ENCODE measurements around the gene NCAPH2.
"Not testable (repeated sequence)": the region's sequence is repeated elsewhere in the genome, so short reads cannot be mapped to it uniquely, and the experiment has no call there.

Gene NCAPH2

DNA sequence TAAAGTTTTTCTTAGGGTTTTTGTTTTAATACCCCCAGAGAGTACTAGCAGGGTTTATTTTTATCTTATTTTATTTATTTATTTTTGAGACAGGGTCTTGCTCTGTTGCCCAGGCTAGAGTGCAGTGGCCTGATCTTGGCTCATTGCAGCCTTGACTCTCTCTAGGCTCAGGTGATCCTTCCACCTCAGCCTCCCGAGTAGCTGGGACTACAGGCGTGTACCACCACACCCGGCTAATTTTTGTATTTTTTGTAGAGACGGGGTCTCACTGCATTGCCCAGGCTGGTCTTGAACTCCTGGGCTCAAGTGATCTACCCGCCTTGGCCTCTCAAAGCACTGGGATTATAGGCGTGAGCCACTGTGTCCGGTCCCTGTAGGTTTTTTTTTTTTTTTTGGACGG, 12.2 kb downstream of the NCAPH2 start:
- DNase-seq = not testable (repeated sequence)

DNA sequence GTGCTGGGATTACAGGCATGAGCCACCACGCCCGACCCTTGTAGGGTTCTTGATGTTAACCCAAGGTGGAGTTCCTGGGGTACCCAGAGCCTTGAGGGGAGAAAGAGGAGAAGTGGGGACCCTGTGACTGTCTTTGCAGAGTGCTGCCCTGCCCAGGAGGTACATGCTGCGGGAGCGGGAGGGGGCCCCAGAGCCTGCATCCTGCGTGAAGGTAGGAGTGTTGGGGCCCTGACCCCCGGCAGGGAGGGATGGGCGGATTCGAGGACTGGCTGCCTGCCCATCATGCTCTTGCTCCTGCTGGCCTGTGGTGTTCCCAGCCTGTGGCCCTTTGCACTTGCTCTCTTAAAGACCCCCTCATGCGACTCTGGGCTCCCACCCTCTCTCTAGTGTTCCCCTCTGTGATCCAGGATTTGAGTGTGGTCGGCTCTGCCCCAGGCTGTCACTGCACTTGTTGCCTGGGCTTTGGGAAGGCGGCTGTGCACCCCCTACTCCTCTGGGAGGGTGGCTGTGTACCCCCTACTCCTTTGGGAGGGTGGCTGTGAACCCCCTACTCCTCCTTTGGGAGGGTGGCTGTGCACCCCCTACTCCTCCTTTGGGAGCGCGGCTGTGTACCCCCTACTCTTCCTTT, 12.9 kb downstream of the NCAPH2 start:
- no peak for DNase-seq

DNA sequence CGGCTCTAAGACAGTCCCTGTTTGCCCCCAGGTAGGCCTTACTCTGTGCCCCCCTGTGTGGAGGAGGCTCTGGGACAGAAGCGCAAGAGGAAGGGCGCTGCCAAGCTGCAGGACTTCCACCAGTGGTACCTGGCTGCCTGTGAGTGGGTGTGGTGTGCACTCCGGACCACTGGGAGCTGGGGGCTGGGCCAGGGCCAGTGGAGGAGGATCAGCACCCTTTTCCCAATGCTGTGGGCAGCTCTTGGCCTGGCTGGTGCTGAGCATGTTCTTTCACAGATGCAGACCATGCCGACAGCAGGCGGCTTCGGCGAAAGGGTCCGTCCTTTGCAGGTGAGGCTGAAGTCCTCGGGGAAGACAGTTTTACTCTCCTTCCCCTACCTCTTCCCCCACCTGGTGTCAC, 13.7 kb downstream of the NCAPH2 start:
- no peak for DNase-seq

DNA sequence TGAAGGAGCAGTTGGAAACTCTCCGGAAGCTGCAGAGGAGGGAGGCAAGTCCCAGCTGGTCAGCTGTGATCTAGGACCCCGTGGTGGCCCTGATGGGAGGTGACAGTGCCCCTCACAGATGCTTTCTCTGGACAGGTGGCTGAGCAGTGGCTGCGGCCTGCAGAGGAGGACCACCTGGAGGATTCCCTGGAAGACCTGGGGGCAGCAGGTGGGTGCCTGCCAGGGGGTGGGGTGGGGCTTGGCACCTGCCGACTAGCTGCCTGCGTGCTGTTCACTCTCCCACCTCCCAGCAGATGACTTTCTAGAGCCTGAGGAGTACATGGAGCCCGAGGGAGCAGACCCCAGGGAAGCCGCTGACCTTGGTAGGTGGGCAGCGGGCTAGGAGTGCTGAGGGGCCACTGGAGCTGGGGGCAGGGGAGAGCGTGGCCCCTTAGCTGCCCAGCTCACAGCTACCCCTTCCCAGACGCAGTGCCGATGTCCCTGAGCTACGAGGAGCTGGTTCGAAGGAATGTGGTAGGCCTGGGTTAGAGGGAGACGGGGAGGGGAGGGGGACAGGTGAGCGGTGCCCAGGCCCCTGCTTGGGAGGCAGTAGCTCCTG, 14.3 kb downstream of the NCAPH2 start:
- no peak for DNase-seq

DNA sequence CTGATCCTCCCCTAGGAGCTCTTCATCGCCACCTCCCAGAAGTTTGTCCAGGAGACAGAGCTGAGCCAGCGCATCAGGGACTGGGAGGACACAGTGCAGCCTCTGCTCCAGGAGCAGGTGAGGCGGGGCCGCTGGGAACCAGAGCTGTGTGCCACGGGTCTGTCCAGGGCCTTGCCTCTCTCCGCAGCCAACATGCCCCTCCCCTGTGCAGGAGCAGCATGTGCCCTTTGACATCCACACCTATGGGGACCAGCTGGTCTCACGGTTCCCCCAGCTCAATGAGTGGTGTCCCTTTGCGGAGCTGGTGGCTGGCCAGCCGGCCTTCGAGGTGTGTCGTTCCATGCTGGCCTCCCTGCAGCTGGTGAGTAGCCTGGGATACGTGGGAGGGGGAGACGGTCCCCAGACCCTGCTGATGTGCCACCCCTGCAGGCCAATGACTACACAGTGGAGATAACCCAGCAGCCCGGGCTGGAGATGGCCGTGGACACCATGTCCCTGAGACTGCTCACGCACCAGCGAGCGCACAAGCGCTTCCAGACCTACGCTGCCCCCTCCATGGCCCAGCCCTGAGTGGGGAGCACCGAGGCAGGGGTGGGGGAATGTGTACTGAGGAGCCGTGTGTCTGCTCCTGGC, 14.9 kb downstream of the NCAPH2 start:
- DNase-seq = no peak

DNA sequence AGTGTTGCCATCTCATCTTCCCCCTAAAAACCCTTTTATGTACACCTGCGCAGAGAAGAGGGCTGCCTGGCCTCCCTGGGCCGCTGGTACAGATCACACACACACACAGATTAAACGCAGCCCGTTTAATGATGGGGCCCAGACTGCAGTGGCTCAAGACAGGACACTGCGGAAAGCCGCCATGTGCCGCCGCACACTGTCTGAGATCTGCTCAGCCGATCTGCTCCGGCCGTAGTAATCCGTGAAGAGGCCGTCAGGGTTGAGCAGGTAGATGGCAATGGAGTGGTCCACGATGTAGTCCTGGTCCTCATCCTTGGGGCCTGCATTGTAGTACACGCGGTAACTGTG, 15.4 kb downstream of the NCAPH2 start:
- no peak for DNase-seq

DNA sequence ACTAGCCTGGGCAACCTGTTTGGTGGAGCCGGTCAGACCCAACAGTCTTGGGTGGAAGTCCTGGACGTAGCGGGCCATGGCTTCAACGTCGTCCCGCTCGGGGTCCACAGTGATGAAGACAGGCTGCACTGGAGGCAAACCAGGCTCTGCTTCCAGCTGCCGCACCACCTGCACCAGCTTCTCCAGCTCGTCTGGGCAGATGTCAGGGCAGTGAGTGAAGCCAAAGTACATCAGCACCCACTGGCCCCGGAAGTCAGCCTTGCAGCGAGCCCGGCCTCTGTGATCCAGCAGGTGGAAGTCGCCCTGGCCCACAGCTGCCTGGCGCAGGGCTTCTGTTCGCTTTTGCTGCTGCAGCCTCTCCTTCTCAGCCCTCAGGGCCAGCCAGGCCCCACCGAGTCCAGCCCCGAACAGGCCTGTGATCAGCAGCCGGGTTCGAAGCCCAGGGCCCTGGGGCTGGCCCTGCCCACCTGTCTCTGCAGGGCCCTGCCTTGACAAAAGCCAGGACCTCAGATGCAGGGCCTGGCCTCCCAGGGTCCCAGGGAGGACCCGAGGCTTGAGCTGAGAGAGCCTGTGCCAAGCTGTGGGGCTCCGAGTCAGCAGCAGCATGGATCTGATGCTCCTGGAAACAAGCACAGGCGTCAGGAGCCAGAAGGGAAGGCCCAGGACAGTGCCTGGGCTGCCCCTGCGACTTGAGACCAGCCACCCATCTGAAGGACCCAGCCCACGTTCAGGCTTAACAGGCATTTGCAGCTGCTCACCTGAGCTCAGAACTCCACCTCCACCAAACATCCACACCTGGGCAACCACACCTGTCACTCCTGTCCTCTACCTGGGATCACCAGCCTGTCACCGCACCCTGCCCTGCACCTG, 16.0 kb downstream of the NCAPH2 start:
- DNase-seq = no peak

DNA sequence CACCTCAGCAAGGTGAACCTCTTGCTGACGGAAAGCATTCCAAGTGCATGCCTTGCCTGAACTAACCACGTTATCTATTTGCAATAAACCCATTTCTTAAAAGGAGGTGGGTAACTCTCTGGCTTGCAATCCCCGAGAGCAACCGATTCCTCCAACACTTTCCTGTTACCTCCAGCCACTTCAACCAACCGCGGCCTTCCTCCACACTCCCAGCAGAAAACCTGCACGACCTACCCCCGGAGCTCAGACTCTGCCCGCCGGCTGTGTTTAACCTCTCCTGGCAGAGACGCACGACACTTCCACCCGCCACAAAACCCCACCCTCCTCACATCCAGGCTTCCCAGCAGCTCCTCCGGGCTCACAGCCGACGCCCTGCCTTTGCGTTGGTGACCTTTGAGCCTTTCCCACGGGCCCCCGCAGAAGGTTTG, 16.7 kb downstream of the NCAPH2 start:
- no peak for DNase-seq

DNA sequence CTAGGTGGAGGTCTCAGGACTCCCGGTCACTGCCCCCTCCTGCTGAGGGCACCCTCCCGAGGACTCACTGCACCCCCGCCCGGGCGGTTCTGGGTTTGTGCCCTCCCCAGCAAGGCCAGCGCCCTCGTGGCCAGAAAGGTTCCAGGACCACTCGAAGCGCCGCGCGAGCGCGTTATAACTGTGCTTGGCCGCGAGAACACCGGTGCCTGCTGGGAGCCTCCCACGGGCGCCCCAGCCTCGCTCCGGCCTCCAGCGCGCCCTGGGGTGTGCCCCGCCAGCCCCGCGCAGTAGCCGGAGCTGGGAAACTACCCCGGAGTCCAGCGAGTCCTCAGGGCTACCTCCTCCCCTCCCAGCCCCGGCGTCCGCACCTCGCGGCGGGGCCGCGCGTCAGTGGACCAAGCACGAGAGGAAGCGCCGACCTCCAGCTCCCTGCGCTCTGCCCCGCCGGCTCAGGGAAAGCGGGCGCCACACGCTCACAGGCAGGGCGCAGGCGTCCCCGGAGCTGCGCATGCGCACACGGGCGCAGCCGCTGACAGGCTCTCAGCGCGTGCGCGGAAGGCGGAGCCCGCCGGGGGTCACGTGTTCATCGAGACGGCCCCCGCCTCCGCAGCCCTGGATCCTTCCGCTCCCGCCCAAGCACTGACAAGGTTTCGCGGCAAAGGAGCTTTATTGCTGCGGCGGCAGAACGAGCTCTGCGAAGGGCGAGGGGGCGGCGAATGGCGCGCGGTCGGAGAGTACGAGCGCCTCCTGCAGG, 17.3 kb downstream of the NCAPH2 start, which contains the start of gene SCO2:
SCO2 (minus strand) TSS at position 495 of the 754 bp plus-strand sequence. CDS start 1,187 bp downstream, outside the sequence.
- DNase-seq = peak; percentile 99

DNA sequence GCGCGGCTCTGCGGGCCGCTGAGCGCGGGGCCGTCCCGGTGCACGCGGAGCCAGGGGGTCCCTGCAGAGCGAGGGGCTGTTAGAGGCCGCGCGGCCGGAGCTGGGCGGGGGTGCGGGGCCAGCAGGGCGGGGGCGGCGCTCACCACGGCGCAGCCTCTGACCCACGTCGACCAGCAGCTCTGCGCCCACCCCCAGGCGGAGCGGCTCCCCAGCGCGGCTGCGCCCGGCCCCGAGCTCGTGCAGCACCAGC, 17.8 kb downstream of the NCAPH2 start:
- DNase-seq = no peak

DNA sequence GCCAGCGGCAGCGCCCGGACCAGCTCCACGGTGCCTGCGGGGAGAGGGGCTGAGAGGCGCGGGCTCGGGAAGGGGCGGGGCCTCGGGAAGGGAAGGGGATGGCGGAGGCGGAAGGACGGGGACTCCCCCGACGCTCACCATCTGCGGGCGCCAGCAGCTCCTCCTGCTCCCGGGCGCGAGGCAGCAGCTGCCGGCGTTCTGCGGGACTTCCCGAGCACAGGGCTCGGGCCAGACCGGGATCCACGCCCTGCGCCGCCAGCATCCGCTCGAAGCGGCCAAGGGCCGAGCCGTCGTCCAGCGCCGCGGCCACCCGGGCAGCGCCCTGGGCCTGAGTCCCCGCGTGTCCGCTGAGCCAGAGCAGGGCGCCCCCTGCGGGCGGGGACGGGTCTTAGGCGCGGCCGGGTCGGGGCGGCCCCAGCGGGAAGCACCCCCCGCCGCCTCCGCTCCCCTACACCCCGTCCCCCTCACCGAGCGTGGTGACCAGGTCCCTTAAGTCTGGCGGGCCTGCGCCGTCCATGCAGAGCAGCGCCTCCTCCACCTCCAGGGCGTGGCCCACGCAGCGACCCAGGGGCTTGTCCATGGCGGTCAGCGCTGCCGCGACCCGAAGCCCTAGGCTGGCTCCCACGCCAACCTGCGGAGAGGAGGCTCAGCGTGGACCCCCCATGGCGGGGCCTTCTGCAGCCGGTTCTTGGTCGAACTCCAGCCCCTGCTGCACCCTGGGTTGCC, 18.2 kb downstream of the NCAPH2 start:
- peak; percentile 94 for DNase-seq

DNA sequence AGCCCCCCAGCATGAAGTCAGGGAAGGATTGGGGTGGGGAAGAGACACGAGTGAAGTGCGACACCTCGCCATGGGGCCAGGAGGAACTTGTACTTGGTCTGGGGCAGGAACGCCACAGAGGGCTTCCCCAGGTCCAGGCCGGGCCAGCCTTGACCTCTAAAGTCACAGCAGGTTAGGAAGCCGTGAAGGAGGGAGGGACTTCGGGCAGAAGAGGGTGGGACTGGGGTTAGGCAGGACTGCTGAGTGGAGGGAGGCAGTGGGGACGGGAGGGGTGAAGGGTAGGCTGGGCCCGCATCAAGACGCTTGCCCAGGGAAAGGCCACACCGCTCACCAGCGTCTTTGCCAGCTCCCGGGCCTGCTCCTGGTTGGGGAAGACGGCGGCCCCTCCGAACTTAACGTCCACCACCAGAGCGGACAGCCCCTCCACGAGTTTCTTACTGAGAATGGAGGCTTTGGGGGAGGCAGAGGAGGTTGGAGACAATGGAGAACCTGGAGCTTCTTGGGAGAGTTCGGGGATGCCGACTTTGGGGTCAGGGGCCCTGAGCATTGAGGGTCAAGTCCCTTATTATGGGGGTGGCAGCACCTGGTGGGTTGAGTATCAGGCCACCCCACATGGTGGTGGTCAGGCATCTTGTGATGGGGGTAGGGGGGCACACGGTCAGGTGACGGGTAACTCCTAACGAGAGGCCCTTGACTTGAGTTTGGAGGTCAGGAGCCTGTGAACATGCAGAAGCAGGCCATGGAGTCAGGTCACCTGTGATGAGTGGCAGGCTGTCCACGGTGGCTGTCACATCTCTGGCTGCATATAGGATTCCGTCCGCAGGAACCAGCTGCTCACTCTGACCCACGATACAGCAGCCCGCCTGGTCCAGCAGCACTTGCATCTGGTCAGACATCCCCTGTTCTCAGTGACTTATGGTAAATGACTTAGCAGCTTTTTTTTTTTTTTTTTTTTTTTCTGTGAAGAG, 19.1 kb downstream of the NCAPH2 start:
- DNase-seq = peak; percentile 69

DNA sequence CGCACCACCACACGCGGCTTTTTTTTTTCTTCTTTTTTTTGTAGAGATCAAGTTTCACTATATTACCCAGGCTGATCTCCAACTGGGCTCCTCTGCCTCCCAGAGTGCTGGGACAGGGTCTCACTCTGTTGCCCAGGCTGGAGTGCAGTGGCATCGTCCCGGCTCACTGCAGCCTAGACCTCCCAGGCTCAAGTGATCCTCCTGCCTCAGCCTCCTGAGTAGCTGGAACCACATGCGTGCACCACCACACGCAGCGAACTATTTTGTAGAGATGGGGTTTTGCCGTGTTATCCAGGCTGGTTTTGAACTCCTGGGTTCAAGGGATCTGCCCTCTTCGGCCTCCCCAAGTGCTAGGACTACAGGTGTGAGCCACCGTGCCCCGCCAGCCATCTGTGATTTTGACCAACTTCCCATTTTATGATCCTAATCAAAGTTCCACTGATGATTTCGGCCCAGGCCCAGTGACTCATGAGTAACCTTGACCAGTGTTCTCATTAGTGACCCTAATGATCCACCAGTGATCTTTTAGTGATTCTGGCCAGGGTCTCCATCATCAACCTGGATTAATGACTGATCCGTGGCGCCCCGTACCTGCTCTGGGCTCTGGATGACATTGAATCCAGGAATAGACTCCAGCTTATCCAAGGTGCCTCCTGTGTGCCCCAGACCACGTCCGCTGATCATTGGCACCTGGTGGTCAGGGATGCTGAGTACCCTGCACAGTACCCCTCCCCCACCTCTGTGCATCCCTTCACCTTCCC, 20.1 kb downstream of the NCAPH2 start:
- DNase-seq = peak; percentile 63

DNA sequence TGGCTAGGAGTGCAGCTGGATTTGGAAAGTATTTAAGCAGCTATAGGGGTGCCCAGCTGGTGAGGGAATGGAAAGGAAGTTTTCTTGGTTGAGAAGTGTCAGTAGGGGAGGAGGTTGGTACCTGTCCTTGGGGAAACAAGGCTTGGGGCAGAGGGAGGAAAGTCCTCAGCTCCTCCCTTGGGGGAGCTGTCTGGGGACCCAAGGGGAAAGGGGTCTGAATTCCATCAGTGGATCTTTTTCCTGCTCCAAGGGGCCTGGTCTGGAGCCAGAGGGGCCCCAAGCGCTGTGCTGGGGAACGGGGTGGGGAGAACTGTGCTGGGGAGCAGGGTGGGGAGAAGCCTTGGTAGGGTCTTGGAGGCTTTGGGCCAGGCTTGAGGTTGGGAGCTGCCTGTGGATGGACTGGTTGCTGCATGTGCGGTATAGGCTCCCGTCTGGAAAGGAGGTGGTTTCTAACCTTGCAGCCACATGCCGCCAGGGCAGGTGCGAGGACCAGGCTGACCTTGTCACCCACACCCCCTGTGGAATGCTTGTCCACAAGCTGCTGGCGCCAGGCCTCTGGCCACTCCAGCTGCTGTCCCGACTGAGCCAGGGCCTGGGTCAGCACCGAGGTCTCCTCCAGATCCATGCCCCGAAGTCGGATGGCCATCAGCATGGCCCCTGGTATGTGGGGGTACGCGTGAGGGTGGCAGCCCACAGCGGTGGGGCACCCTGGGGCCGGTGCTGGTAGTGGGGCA, 20.8 kb downstream of the NCAPH2 start:
- peak; percentile 71 for DNase-seq

DNA sequence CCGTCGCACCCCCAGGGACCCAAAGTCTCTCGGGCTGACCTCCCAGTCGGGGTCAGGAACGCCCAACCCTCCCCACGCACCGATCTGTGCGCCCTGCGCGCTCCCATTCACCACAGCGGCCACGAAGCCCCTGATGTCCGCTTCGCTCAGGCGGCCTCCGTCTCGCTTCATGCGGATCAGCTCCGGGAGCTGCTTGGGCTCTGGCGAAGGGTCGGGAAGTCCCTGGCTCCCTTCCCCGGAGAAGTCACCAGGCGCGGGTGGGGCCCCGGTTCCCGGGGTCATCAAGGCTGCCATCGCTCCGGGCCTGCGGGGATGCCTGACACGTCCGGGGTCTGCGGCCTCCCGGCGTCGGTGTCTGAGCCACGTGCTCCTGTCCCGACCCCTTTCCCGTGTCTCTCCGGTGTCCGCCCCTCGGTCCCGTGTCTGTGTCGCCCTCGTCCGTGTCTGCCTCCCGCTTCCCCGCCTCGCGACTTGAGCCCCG, 21.4 kb downstream of the NCAPH2 start:
- no peak for DNase-seq

DNA sequence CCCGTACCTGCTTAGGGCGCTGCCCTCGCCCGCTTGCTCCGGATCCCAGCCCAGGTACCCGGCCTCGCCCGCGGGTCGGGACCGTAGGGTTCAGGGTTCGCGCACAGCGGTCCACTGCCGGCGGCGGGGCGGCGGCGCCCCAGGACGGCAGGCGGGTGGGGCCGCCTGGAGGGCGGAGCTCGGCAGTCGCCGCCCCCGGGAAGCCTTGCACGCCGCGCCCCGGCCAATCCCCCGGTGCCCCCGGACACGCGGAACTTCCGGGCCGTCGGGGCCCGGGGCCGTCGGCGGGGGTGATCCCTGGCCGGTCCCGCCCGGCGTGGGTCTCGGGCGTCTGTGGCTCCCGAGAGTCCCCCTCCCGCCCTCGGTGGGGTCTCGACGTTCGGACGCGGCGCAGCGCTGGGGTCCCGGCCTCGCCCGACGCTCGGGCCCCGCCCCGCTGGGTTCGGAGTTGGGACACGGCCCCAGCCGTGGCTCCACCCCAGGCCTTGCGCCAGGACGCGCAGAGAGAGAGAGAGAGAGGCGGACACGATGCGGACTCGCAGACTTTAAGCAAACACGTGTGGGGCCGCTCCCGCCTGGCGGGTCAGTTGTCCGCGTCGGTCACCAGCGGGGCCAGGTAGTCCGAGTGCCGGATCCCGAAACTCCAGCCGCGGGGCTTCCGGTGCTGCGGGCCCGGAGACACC, 22.0 kb downstream of the NCAPH2 start, which contains the start of gene TYMP:
TYMP (minus strand) TSS at position 116 of the 683 bp plus-strand sequence. CDS start 303 bp downstream, outside the sequence.
- DNase-seq = peak; percentile 89

DNA sequence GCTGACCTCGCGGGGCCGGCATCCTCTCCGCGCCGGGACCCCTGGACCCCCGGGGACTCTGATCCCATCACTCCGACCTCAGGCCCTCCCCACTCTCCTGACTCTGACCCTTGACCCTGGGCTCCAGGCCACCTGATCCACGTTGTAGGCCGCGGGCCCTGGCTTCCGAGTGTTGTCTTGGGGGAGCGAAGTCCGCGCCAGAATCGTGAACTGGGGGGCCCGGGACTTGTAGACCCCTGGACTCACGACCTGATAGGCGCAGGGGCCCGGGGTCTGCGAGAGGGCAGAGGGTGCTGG, 22.5 kb downstream of the NCAPH2 start:
- no peak for DNase-seq

DNA sequence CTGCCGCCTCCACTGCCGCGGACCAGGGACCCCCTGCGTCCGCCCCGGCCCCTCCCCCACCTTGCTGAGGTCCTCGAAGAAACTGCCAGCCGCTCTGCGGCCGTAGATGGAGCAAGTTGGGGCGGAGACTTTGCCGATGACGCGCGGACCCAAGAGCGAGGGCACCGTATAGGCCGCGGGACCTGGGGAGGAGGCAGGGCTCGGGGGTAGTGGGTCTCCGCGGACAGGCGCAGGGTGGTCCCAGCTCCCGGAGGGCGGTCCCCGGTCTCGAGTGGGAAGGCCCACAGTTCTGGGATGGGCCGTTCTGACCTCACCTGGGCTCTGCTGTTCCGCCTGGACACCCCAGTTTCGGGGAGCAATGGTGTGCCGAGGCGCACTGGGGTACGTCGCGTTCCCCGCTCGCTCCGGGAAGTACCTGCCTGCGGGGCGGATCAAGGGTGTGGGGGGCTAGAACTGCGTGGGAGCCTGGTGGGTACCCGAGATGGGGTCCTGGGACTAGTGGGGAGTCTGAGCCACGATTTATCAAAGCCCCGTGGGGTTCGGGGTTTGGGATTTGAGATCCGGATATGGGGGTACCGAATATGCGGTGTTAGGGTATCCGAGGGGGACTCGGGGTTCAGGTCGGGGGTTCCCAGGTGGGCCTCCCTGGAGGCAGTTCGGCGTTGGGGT, 23.0 kb downstream of the NCAPH2 start:
- peak; percentile 92 for DNase-seq

Measured in activated CD8-positive, alpha-beta memory T cell treated with anti-CD3 and anti-CD28 coated beads for 24 hours (primary cell).